Stimulated activated CD8-positive, alpha-beta memory T cell treated with anti-CD3 and anti-CD28 coated beads, Interleukin-2, amount 100 ng/mL, for 48 hours (primary cell): ENCODE data around the gene NLK.
"Not testable (repeated sequence)": the region's sequence is repeated elsewhere in the genome, so short reads cannot be mapped to it uniquely, and the experiment has no call there.

Source experiments
- DNase-seq, 2 donors: peaks; one replicate each; pipeline ENCODE4 v3.0.0-alpha.2; 2020; ENCODE audit warnings: low read depth in 2 of 2

Gene NLK

GRCh38 chr17:28072936-28073533 lies 30.6 kb downstream of the NLK start:
- no peak for DNase-seq

DNA sequence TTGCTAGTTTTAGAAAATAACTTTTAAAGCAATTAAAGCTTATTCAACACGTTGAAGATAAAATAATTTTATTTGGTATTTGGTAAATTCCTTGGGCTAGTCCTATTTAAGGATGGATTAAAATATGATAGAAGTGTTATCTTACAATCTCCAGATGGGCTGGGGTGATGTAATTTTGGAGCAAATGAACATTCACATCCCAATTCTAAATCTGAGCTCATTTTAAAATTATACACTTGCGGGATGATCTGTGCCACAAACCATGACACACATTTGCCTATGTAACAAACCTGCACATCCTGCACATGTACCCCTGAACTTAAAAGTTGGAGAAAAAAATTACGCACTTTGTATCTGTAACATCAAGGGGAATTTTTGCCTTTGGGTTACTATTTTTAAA lies 31.5 kb downstream of the NLK start:
- no peak for DNase-seq

GRCh38 chr17:28076144-28076543 lies 33.7 kb downstream of the NLK start:
- no peak for DNase-seq

DNA sequence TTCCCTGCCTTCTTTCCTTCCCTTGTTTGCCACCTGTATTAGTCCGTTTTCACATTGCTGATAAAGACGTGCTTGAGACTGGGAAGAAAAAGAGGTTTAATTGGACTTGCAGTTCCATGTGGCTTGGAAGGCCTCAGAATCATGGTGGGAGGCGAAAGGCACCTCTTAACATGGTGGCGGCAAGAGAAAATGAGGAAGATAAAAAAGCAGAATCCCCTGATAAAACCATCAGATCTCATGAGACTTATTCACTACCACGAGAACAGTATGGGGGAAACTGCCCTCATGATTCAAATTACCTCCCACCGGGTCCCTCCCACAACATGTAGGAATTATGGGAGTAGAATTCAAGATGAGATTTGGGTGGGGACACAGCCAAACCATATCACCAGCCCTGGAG lies 34.7 kb downstream of the NLK start:
- not testable (repeated sequence) for DNase-seq

- no peak for DNase-seq
Observed at GRCh38 chr17:28078341-28079229, 36.1 kb downstream of the NLK start.

- no peak for DNase-seq
Observed at GRCh38 chr17:28081467-28081866, 39.0 kb downstream of the NLK start.

GRCh38 chr17:28085766-28086165 lies 43.3 kb downstream of the NLK start:
- no peak for DNase-seq

- no peak for DNase-seq
Observed at GRCh38 chr17:28086519-28086918, 44.0 kb downstream of the NLK start.

GRCh38 chr17:28087743-28088142 lies 45.3 kb downstream of the NLK start:
- DNase-seq: no peak

- no peak for DNase-seq
Observed at GRCh38 chr17:28090551-28090950, 48.1 kb downstream of the NLK start.

DNA sequence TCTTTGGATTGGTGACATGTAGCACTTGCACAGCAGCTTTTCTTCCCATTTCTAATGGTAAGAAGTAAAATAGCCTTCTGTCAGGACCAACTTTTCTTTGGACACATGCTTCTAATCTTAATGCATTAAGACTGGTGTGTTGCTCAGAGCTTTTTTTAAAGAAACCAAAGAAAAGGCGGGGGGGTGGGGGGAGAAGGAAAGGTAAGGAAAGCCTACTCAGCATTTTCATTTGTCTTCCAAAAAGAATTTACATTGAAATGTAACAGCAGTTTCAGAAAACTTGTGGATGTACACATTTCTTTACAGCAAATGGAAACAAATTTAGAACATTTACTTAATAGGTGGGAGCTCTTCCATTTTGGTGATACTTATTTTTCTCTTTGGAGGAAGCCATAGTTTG lies 49.6 kb downstream of the NLK start:
- DNase-seq: no peak

- DNase-seq: no peak
Observed at GRCh38 chr17:28093999-28094716, 51.7 kb downstream of the NLK start.

DNA sequence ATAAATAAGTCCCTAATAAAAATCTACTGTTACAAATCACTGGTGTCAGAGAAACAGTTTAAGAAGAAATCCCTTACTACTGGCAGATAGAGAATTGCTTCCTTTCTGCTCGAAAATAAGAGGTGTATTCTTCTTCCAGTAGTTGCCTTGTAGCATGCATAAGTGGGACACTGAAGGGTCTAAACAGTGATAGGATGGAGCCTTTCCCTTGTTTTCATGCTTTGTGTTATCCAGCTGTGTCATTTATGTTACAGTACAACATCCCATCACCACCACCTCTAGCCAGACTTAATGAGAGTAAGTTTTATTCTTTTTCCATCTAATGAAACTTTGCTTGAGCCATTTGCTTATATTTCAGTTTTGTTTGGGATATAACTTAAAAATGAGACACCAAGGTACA lies 54.3 kb downstream of the NLK start:
- DNase-seq: no peak

DNA sequence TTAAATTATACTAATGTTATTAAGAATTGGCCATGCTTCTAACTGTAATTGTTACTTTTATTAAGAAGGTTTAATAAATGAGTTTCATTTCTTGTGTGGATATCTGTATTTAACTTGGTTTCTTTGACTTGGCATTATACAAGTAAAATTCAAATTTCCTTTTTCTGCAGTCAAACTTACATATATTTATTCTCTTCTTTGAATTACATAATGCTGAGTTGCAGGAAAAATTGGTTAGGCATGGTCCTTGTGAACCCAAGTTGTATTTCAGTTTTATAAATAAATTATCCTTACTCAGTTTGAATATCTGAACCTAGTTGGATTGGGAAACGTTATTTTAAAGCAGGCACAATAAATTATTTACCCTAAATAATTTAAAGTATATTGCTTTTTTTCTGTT lies 54.8 kb downstream of the NLK start:
- DNase-seq: no peak

DNA sequence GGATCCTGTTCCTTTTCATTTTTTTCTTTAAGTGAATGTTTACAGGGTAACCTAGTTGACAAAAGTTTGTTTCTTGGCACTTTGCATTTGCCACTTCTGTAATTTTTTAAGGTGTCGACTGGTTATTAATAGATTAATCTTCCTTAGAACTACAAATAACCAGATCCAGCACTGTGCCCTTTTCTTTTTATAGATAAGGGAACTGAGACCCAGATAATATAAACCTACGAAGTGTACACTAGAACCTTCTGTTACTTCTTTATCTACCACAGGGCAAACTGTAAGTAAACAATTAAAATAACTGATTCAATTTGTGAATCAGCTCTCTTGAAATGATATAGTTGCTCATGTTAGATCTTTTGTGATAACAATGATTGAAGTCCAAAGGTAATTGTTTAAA lies 55.4 kb downstream of the NLK start:
- no peak for DNase-seq

DNA sequence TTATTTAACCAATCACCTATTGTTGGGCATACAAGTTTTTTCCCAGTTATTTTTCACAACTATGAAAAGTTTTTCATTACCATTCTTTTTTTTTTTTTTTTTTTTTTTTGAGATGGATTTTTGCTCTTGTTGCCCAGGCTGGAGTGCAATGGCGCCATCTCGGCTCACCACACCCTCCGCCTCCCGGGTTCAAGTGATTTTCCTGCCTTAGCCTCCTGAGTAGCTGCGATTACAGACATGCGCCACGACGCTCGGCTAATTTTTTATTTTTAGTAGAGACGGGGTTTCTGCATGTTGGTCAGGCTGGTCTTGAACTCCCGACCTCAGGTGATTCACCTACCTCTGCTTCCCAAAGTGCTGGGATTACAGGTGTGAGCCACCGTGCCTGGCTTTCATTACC lies 56.1 kb downstream of the NLK start:
- DNase-seq: not testable (repeated sequence)

DNA sequence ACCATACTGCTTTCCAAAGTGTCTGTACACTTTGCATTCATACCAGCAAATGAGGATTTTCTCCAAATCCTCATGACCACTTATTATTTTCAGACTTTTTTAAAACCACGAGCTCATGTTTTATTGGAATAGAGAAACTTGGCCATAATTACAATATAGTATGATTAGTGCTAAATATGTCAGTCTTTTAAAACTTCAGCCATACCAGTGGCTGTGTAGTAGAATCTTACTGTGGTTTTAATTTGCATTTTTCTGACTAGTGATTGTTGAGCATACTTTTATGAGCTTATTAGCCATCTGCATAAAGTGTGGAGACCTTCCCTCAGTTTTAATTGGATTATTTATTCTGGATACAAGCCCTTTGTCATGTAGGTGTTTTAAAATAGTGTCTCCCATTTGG lies 57.8 kb downstream of the NLK start:
- no peak for DNase-seq

GRCh38 chr17:28100936-28101335 lies 58.5 kb downstream of the NLK start:
- DNase-seq: no peak

GRCh38 chr17:28101919-28102318 lies 59.4 kb downstream of the NLK start:
- DNase-seq: no peak

DNA sequence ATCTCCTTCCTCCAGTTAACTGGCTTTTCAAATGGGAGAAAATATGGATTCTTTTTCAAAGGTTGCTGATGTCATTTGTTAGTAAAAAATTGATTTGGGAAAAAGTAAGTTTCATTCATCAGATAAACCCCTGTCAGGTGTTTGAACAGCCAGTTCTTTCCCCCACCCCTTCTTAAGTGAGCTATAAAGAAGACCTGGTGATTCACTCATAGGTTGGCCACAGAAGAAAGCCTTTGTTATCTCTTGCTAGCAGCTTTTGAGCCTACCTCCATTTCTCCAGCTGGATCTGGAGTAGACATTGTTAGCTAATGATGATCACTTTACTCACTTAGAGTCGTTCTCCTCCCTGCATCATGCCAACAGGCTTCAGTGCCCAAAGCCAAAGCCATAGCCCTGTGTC lies 63.0 kb downstream of the NLK start:
- DNase-seq: no peak

- no peak for DNase-seq
Observed at GRCh38 chr17:28110184-28110583, 67.7 kb downstream of the NLK start.

- DNase-seq: no peak
Observed at GRCh38 chr17:28112181-28112580, 69.7 kb downstream of the NLK start.

DNA sequence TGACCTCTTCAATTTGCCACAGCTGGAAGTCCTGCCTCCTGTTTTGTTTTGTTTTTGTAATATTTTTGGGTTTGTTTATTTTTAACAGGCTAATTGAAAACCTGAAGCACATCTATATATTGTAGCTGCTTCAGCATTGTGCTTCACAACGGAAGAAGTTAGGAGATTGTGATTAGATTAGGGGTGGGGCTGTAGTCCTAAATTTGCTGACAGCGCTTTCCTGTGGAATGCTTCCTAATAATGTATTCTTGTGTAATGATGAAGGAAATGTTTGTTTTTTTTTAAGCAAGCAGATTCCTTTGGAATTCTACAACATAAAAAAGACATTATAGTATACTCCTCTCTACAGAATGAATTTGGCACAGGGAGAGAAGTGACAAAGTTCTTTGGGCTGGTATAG lies 70.1 kb downstream of the NLK start:
- DNase-seq: no peak
